Measurements from ENCODE around the gene PTPRD. TPM values are rescaled to one million over a fixed set of nuclear protein-coding genes. Genes with fewer than 3 reads are reported as not detected.

The PTPRD gene
- total RNA-seq, 1 experiment from 2014 or later, result 0.84 TPM

- no peak for DNase-seq (ENCODE audit: low read depth)
Observed at GRCh38 chr9:8683496-8683895, 1929.3 kb downstream of the PTPRD start.

- DNase-seq (ENCODE audit: low read depth), result no peak
Observed at GRCh38 chr9:8680658-8681057, 1932.1 kb downstream of the PTPRD start.

GRCh38 chr9:8680157-8680556 is 1932.6 kb downstream of the PTPRD start:
- no peak for DNase-seq (ENCODE audit: low read depth)

GRCh38 chr9:8679371-8679822 is 1933.4 kb downstream of the PTPRD start:
- DNase-seq (ENCODE audit: low read depth), result no peak

- DNase-seq (ENCODE audit: low read depth), result no peak
Observed at GRCh38 chr9:8677741-8678140, 1935.1 kb downstream of the PTPRD start.

GRCh38 chr9:8674536-8674935 is 1938.3 kb downstream of the PTPRD start:
- DNase-seq (ENCODE audit: low read depth), result no peak

- no peak for DNase-seq (ENCODE audit: low read depth)
Observed at GRCh38 chr9:8673830-8674229, 1939.0 kb downstream of the PTPRD start.

- no peak for DNase-seq (ENCODE audit: low read depth)
Observed at GRCh38 chr9:8670751-8671150, 1942.1 kb downstream of the PTPRD start.

- no peak for DNase-seq (ENCODE audit: low read depth)
Observed at GRCh38 chr9:8668751-8669150, 1944.1 kb downstream of the PTPRD start.

GRCh38 chr9:8668231-8668630 is 1944.6 kb downstream of the PTPRD start:
- no peak for DNase-seq (ENCODE audit: low read depth)

GRCh38 chr9:8666060-8666459 is 1946.7 kb downstream of the PTPRD start:
- DNase-seq (ENCODE audit: low read depth), result no peak

GRCh38 chr9:8660383-8660782 is 1952.4 kb downstream of the PTPRD start:
- peak; percentile 14 for DNase-seq (ENCODE audit: low read depth)

GRCh38 chr9:8659108-8659507 is 1953.7 kb downstream of the PTPRD start:
- DNase-seq (ENCODE audit: low read depth), result no peak

GRCh38 chr9:8655071-8655470 is 1957.7 kb downstream of the PTPRD start:
- no peak for DNase-seq (ENCODE audit: low read depth)

- no peak for DNase-seq (ENCODE audit: low read depth)
Observed at GRCh38 chr9:8653855-8654254, 1958.9 kb downstream of the PTPRD start.

- no peak for DNase-seq (ENCODE audit: low read depth)
Observed at GRCh38 chr9:8653111-8653510, 1959.7 kb downstream of the PTPRD start.

GRCh38 chr9:8652255-8652654 is 1960.5 kb downstream of the PTPRD start:
- DNase-seq (ENCODE audit: low read depth), result no peak

GRCh38 chr9:8651846-8652215 is 1961.0 kb downstream of the PTPRD start:
- no peak for DNase-seq (ENCODE audit: low read depth)

GRCh38 chr9:8651070-8651845 is 1961.5 kb downstream of the PTPRD start:
- DNase-seq (ENCODE audit: low read depth), result no peak

GRCh38 chr9:8649807-8650206 is 1963.0 kb downstream of the PTPRD start:
- DNase-seq (ENCODE audit: low read depth), result no peak

GRCh38 chr9:8649160-8649559 is 1963.6 kb downstream of the PTPRD start:
- no peak for DNase-seq (ENCODE audit: low read depth)

GRCh38 chr9:8648271-8648845 is 1964.4 kb downstream of the PTPRD start:
- no peak for DNase-seq (ENCODE audit: low read depth)

- no peak for DNase-seq (ENCODE audit: low read depth)
Observed at GRCh38 chr9:8647824-8648223, 1965.0 kb downstream of the PTPRD start.

- no peak for DNase-seq (ENCODE audit: low read depth)
Observed at GRCh38 chr9:8644571-8644970, 1968.2 kb downstream of the PTPRD start.
